ENCODE measurements around the gene NPR1. TPM values are rescaled to one million over a fixed set of nuclear protein-coding genes. Genes with fewer than 3 reads are reported as not detected.
"Not testable (repeated sequence)": the region's sequence is repeated elsewhere in the genome, so short reads cannot be mapped to it uniquely, and the experiment has no call there.

NPR1 gene
- total RNA-seq, 2 donors from 2014 or later: 2.8 to 5.2 TPM

GRCh38 chr1:153698923-153699714 lies 20.6 kb downstream of the NPR1 start:
- intact Hi-C loops (cut with DNase I, micrococcal nuclease): no loop called here
- DNase-seq: no peak
- ATAC-seq: no peak

GRCh38 chr1:153699768-153700167 lies 21.3 kb downstream of the NPR1 start:
- intact Hi-C loops (cut with DNase I, micrococcal nuclease): no loop called here
- ATAC-seq: no peak
- no peak for DNase-seq

- intact Hi-C loops (cut with DNase I, micrococcal nuclease): no loop called here
- no peak for ATAC-seq
- DNase-seq: no peak
Measured at GRCh38 chr1:153705484-153705883, 27.0 kb downstream of the NPR1 start.

DNA sequence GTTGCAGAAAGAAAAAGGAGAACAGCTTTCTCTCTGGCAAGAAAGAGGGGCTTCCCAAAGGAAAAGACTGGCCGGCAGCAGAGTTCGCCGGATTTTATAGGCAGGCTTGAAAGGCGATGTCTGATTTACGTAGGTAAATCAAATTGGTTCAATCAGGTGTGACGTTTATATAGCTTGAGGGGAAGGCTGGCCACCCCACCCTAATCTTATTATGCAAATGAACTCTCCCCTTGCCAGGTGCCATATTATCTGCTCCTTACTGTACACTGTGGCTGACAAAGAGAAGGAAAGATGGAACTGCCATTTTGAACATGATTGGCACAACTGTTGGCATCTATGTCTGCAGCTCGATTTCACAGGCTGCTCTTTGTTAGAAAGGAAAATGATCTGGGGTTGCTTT lies 32.5 kb downstream of the NPR1 start:
- DNase-seq (no peak), ATAC-seq (no peak)
- intact Hi-C loops (cut with DNase I, micrococcal nuclease): no loop called here

- DNase-seq; intact Hi-C loops (cut with DNase I, micrococcal nuclease); ATAC-seq: not testable (repeated sequence)
Measured at GRCh38 chr1:153716211-153716610, 37.7 kb downstream of the NPR1 start.

- DNase-seq (no peak), ATAC-seq (no peak)
- intact Hi-C loops (cut with DNase I, micrococcal nuclease): no loop called here
Measured at GRCh38 chr1:153717330-153717729, 38.8 kb downstream of the NPR1 start.

DNA sequence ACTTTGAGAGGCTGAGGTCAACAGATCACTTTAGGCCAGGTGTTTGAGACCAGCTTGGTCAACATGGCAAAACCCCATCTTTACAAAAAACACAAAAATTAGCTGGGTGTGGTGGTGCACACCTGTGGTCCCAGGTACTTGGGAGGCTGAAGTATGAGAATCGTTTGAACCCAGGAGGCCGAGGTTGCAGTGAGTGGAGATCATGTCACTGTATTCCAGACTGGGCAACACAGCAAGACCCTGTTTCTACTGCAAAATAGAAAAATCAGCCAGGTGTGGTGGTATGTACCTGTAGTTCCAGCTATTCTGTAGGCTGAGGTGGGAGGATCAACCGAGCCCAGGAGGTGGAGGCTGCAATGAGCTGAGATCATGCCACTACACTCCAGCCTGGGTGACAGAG lies 45.2 kb downstream of the NPR1 start:
- no peak for ATAC-seq
- DNase-seq: no peak
- intact Hi-C loops (cut with DNase I, micrococcal nuclease): no loop called here

DNA sequence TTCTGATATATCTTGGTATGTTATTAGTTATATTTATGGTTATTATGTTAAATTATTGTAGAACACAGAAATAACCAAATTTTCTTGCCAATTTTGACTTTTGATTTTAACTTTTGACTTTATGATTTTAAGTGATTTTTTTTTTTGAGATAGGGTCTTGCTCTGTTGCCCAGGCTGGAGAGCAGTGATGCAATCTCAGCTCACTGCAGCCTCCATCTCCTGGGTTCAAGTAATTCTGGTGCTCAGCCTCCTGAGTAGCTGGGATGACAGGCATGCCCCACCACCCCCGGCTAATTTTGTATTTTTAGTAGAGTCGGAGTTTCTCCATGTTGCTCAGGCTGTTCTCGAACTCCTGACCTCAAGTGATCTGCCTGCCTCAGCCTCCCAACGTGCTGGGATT lies 46.1 kb downstream of the NPR1 start:
- intact Hi-C loops (cut with DNase I, micrococcal nuclease): not testable (repeated sequence)

DNA sequence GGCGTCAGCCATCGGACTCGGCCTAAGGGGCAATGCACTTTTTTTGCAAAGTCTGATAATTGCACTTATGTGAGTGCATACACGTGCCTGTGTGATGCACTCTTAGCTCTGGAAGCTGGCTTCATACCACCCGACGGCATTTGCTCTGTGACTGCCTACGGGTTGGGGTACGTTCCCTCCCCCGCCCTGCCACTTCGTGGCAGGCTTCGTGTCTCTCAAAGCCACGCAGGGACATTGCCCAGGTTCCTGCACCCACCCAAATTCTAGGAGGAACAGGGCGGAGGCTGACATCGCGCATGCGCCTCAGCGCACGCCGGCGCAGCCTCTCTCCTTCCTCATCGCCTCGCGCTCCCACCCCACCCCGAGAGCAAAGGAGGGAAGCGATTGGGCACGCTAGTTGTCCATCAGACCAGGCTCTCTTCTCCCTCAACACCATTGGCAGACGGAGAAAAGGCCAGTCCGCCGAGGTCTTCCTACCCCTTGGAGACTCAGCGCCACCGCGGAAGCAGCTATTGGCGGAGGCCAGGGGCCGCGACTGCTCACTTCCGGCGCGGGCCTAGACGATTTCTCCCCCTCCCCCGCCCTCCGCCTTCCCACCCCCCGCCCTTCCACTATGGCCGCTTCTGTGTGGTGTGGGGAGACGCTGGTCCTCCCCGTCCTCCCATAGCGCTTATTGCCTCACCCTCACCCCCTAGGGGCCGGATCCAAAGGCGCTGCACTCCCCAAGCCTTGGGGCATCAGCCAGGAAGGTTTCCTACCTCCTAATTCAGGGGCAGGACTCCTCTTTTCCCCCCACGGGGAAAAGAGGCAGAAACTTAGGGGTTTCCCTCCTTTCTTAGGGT lies 49.2 kb downstream of the NPR1 start, which contains the start of gene INTS3:
TSS of gene INTS3 (plus strand) at position 588 of the 842 bp plus-strand sequence. CDS start 585 bp downstream, outside the sequence.
- intact Hi-C loops (cut with DNase I, micrococcal nuclease): no loop called here
- ATAC-seq (peak; percentile 99), DNase-seq (peak; percentile 98 to 100)

More for the DNA sequence above, 46.1 kb downstream of the NPR1 start:
- not testable (repeated sequence) for DNase-seq, ATAC-seq

DNA sequence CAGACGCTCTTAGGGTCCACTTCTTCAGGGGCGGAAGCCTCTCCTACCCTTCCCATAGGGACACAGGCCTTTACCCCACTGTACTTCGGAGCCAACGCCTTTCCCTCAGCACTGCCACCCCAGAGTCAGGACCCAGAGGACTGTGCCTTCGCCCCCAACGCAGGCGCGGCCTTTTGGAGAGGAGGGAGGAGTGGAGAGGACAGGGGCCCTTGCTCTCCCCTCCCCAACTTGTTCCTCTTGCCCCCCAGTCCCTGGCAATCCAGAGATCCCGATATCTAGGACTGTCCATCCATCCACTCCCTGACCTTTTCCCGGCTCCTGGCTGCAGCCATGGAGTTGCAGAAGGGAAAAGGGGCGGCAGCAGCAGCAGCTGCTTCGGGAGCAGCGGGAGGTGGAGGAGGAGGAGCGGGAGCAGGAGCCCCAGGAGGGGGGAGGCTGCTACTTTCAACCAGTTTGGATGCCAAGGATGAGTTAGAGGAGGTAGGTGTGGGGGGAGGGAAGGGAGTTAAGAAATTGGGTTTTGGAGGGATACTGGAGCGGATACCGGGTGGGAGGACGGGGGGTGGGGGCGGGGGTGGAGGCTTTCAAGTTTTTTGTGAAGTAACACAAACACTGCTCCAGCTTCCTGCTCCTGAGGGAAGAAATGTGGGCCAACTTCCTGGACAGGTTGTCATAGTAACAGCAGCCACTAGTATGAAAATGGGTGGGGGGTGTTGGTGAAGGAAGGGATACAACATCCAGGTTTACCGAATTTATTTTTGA lies 50.0 kb downstream of the NPR1 start:
- intact Hi-C loops (cut with DNase I, micrococcal nuclease): no loop called here
- DNase-seq (peak; percentile 49 to 55), ATAC-seq (peak; percentile 34)

GRCh38 chr1:153730468-153730988 lies 52.0 kb downstream of the NPR1 start:
- intact Hi-C loops (cut with DNase I, micrococcal nuclease): no loop called here
- no peak for DNase-seq
- no peak for ATAC-seq

GRCh38 chr1:153733970-153734369 lies 55.5 kb downstream of the NPR1 start:
- ATAC-seq: no peak
- DNase-seq: no peak
- intact Hi-C loops (cut with DNase I, micrococcal nuclease): no loop called here

DNA sequence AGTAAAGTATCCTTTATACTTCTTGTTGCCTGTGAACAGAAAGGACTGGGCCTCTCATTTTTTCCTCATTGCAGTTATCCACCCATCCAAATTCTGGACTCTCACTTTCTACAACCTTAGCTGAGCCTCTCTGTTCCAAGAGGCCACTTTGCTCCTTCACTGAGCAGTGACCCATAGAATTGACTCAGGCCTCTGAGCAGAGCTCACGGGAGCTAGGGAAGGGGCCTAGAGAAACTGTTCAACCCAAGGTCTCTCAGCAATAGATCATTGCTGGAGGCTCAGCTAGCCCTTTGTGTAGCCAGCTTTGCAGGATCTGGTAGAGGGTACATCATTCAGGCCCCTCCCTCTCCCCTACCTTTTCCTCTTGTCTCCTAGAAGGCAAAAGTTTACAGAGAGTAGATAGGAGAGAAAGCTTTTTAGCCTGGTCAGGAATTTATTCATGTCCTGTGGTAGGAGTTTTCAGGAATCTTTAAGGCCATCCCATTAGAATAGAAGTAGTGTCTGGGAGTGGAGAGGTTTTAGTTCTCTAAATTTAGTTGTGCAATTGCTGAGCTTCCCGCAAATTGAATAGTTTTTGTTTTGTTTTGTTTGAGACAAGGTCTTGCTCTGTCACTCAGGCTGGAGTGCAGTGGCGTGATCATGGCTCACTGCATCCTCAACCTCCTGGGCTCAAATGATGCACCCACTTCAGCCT lies 56.1 kb downstream of the NPR1 start:
- ATAC-seq (no peak), DNase-seq (no peak)
- intact Hi-C loops (cut with DNase I, micrococcal nuclease): no loop called here

DNA sequence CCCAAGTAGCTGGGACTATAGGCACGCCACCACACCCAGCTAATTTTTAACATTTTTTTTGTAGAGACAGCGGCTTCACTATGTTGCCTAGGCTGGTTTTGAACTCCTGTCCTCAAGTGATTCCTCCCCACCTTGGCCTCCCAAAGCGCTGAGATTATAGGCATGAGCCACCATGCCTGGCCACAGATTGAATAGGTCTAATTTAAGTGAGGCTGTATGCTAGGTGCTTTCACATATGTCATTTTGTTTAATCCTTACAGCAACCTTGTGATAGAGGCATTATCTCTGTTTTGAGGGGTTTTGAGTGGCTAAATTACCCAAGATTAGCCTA lies 56.6 kb downstream of the NPR1 start:
- intact Hi-C loops (cut with DNase I, micrococcal nuclease): no loop called here
- ATAC-seq (no peak), DNase-seq (no peak)

DNA sequence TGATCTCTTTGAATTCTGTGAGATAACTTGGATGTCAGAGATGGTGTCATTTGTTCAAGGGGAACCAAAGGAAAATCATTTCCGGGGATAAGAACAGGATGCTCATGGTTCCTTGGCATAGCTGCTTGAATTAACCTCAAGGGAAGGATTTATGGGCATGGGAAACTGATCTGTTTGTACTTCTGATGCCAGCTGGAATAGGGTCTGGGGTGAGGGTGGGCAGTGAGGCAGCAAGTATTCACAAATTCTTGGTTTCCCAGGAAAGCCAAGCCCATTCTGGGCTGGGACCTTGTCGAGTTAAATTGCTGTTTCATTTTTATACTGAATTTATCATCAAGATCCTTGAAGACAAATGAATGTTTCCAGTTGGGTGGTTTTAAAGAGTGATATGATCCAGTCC lies 63.5 kb downstream of the NPR1 start:
- DNase-seq (no peak), ATAC-seq (no peak)
- intact Hi-C loops (cut with DNase I, micrococcal nuclease): loop anchor here in 1 of 2 donors (10.0 kb wide), 1 partner anchor 227 kb away; no protein-coding TSS in a partner anchor

DNA sequence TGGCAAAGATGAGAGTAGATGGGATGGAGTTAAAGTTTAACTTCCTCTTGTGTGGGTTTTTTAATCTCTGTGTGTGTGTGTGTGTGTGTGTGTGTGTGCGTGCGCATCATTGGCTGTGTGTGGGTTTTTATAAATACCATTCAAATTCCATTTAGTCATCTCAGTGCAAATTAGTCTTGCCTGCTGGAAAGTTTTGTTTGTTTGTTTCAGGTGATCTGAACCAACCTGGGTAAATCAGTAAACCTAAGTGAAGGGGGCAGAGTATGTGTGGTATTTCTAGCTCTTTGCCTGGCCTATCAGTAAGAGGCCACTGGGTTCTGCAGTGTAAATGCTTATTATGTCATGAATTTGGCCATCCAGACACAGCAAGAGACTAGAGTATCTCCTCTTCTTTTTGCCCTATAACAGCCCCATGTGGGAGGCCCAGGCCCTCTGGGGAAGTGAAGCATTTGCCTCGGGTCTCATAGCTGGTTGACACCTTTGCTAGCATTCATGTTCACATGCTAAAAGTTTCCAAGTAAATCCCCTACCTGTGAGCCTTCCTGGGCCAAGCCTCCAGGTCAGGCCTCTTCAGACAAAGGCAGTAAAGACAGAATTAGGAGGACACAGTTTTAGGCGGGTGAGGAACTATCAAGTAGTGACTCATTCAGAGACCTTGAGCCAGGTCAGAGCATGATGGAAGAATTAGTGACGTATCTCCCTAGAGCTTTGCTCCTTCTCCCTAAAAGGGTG lies 64.1 kb downstream of the NPR1 start:
- ATAC-seq: no peak
- DNase-seq: peak in 1 of 2 donors; percentile 18
- intact Hi-C loops (cut with DNase I, micrococcal nuclease): loop anchor here in 1 of 2 donors (10.0 kb wide), 1 partner anchor 228 kb away; no protein-coding TSS in a partner anchor
